ENCODE results near the gene ZNF331.

ZNF331 gene

DNA sequence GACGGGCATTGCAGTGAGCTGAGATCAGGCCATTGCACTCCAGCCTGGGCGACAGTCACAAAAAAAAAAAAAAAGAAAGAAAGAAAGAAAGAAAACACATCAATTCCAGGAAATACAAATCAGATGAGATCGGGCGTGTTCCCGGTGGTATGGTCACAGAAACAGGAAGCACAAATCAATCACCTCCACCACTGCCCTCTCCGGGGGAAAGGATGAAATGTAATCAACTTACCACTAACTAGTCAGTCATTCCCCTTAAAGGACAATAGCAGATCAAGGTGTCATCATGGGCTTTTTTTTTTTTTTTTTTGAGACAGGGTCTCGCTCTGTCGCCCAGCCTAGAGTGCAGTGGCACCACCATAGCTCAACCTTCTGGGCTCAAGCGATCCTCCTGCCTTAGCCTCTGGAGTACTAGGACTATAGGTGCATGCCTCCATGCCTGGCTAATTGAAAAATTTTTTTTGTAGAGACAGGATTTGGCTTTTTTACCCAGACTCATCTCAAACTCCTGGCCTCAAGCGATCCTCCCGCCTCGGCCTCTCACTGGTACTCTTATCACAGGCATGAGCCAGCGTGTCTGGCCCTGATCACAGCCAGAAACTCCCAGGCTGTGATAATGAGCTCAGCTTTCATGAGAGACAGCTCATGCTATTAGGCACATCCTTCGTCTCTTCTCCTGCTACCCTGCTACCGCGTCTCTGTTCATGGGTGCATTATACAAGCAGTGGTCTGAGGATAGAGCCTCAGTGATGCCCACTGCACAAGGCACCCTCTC lies 87.0 kb downstream of the ZNF331 start:
- no peak overlapping the region for H3K4me3 ChIP-seq (ENCODE audit: control insufficient read depth, low read depth, low read length)
- TF ChIP-seq CTCF (IDR thresholded peaks at IDR 0.05; ENCODE audit: control insufficient read depth, insufficient read depth, low read depth, low read length, missing control alignments): no peak
- no peak for DNase-seq (ENCODE audit: low read depth)

GRCh38 chr19:53626486-53626885 lies 88.5 kb downstream of the ZNF331 start:
- no peak for TF ChIP-seq CTCF (IDR thresholded peaks at IDR 0.05; ENCODE audit: control insufficient read depth, insufficient read depth, low read depth, low read length, missing control alignments)
- no peak for DNase-seq (ENCODE audit: low read depth)
- H3K4me3 ChIP-seq (ENCODE audit: control insufficient read depth, low read depth, low read length): no peak overlapping the region

GRCh38 chr19:53626976-53627375 lies 89.0 kb downstream of the ZNF331 start:
- H3K4me3 ChIP-seq (ENCODE audit: control insufficient read depth, low read depth, low read length): no peak overlapping the region
- TF ChIP-seq CTCF (IDR thresholded peaks at IDR 0.05; ENCODE audit: control insufficient read depth, insufficient read depth, low read depth, low read length, missing control alignments): no peak
- no peak for DNase-seq (ENCODE audit: low read depth)

Measured in AG09309 (cell line).